Body of pancreas (tissue), 4 donors: ENCODE results near the gene CPEB4. TPM values are rescaled to one million over a fixed set of nuclear protein-coding genes. Genes with fewer than 3 reads are reported as not detected.

Experiments
- ATAC-seq: fragments of 150-250 bp; one replicate; pipeline ENCODE4 v1.9.1; 2016
- DNase-seq, 4 donors: peaks; one replicate each; pipeline ENCODE4 v3.0.0-alpha.2; 2019
- H3K27ac ChIP-seq, 4 donors: fragments of 200-600 bp; sonication (generic); 1 replicate in 3 of 4; 2 replicates in 1 of 4; pipeline versions ENCODE4 v1.5.1 to v1.6.1; 2016 to 2019; ENCODE audit warnings: mild to moderate bottlenecking in 1 of 4, mixed read lengths in 1 of 4, moderate library complexity in 1 of 4
- H3K27me3 ChIP-seq, 2 donors: fragments of 200-600 bp; sonication (generic); one replicate each; pipeline ENCODE4 v1.6.0; 2016; ENCODE audit warnings: mild to moderate bottlenecking in 1 of 2
- H3K36me3 ChIP-seq, 2 donors: fragments of 200-600 bp; sonication (generic); replicated peaks in 1 of 2; 2 replicates each; pipeline ENCODE4 v1.5.1; 2016; ENCODE audit warnings: low read depth in 2 of 2; ENCODE audit not compliant: insufficient read depth in 1 of 2
- H3K4me1 ChIP-seq: fragments of 200-600 bp; sonication (generic); one replicate; pipeline ENCODE4 v1.6.0; 2016
- H3K4me3 ChIP-seq, 2 donors: fragments of 200-600 bp; sonication (generic); 1 replicate in 1 of 2; 2 replicates in 1 of 2; pipeline ENCODE4 v1.5.1; 2016 to 2019
- H3K9me3 ChIP-seq, 3 donors: fragments of 200-600 bp; sonication (generic); 1 replicate in 2 of 3; 2 replicates in 1 of 3; pipeline ENCODE4 v1.5.1; 2016
- CTCF ChIP-seq, 7 experiments: fragments of 450-650 bp in 4 of 7; fragments of 200-600 bp in 3 of 7; sonication (generic) in 3 of 7; IDR thresholded peaks; one replicate each; pipeline ENCODE4 v1.5.1; 2016 to 2019; ENCODE audit warnings: antibody characterized with exemption in 7 of 7
- POLR2A ChIP-seq, 3 donors: fragments of 450-650 bp; IDR thresholded peaks; one replicate each; pipeline ENCODE4 v1.6.1; 2016; ENCODE audit warnings: antibody characterized with exemption in 3 of 3, mild to moderate bottlenecking in 2 of 3
- WGBS, 2 donors: methylation state at CpG; one replicate each; pipeline ENCODE4 v1.1.5; 2017; 5-methylcytosine and 5-hydroxymethylcytosine counted together
- intact Hi-C: fragments of 100-400 bp; cut with DNase I; formaldehyde crosslinking; loops from one replicate; pipeline ENCODE4 v1.15.1; 2023
- total RNA-seq, 2 donors: library from RNA; depleted of rRNA; stranded (reverse); fragments of >200 nt; gene quantifications; one replicate each; pipeline ENCODE4 v1.1.0, GENCODE V29; 2016

CPEB4 gene
- total RNA-seq, 2 donors from 2014 or later, result 35.3 to 35.6 TPM

DNA sequence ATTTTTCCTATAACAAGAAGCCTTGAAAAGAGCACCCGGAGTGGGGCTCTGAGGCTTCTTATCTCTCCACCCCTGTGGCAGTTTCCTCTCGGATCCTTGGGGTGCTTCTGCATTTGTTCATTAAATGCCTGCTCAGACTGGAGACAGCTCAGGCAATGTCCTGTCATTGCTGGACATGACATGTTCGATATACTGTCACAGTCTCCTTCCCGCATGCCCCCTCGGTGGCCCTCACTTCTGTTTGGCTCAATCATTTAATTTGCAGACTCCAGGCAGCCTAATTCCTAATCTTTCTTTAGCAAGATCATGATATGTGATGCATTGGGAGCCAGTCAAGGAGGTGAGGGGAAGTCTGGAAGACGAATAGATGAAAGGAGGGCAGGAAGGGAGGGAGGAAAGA, 37.5 kb upstream of the CPEB4 start:
- ATAC-seq, result no peak
- Histone ChIP-seq H3K27me3 (no peaks in the 10 kb centered on the region), H3K27ac (no peak overlapping the region), H3K4me3 (no peak overlapping the region), H3K9me3 (peaks cover 0 to 5% (median 0%) of the 10 kb centered on the region in 3 donors), H3K4me1 (peaks cover 6% of the 10 kb centered on the region), H3K36me3 (no peaks in the 10 kb centered on the region)
- WGBS, 2 donors, result 66 to 72% methylated on average over 6 of the region's 6 CpGs
- intact Hi-C loops, result no loop called here
- no peak for TF ChIP-seq POLR2A (IDR thresholded peaks at IDR 0.05)
- no peak for TF ChIP-seq CTCF (IDR thresholded peaks at IDR 0.05)
- no peak for DNase-seq

- Histone ChIP-seq H3K27me3 (no peaks in the 10 kb centered on the region), H3K4me1 (peaks cover 6% of the 10 kb centered on the region), H3K4me3 (no peak overlapping the region), H3K36me3 (no peaks in the 10 kb centered on the region), H3K27ac (no peak overlapping the region), H3K9me3 (peaks cover 0 to 5% (median 0%) of the 10 kb centered on the region in 3 donors)
- intact Hi-C loops, result no loop called here
- ATAC-seq, result no peak
- TF ChIP-seq POLR2A (IDR thresholded peaks at IDR 0.05) (no peak), CTCF (IDR thresholded peaks at IDR 0.05) (no peak)
- 78 to 82% methylated on average over 10 of the region's 10 CpGs for WGBS, 2 donors
- no peak for DNase-seq
These were observed 36.4 kb upstream of the CPEB4 start for GRCh38 chr5:173851595-173852243.

- Histone ChIP-seq H3K36me3 (no peaks in the 10 kb centered on the region), H3K9me3 (peaks cover 0 to 5% (median 0%) of the 10 kb centered on the region in 3 donors), H3K4me3 (no peak overlapping the region), H3K4me1 (peaks cover 6% of the 10 kb centered on the region), H3K27ac (no peak overlapping the region), H3K27me3 (no peaks in the 10 kb centered on the region)
- intact Hi-C loops, result no loop called here
- DNase-seq, result no peak
- WGBS, 2 donors, result 83 to 85% methylated on average over 7 of the region's 7 CpGs
- TF ChIP-seq POLR2A (IDR thresholded peaks at IDR 0.05), result no peak
- TF ChIP-seq CTCF (IDR thresholded peaks at IDR 0.05), result no peak
- no peak for ATAC-seq
These were observed 35.3 kb upstream of the CPEB4 start for GRCh38 chr5:173852790-173853359.

- 90 to 94% methylated on average over 11 of the region's 11 CpGs for WGBS, 2 donors
- Histone ChIP-seq H3K36me3 (no peaks in the 10 kb centered on the region), H3K4me3 (no peak overlapping the region), H3K27ac (no peak overlapping the region), H3K4me1 (peaks cover 6% of the 10 kb centered on the region), H3K9me3 (peaks cover 0 to 5% (median 0%) of the 10 kb centered on the region in 3 donors), H3K27me3 (no peaks in the 10 kb centered on the region)
- no peak for TF ChIP-seq CTCF (IDR thresholded peaks at IDR 0.05)
- TF ChIP-seq POLR2A (IDR thresholded peaks at IDR 0.05), result no peak
- DNase-seq, result no peak
- intact Hi-C loops, result no loop called here
- no peak for ATAC-seq
These were observed 34.6 kb upstream of the CPEB4 start for GRCh38 chr5:173853370-173854131.
